IMR-90 (cell line): ENCODE data around the gene B4GALT5. TPM values are rescaled to one million over a fixed set of nuclear protein-coding genes. Genes with fewer than 3 reads are reported as not detected.

Experiments used
- ATAC-seq: fragments of 200-7000 bp; cut with Tn5 transposase; 2 replicates; pipeline ENCODE4 v1.9.1; 2020; ENCODE audit warnings: low read depth, mild to moderate bottlenecking, moderate library complexity
- BruUV-seq: library from RNA; stranded (reverse); fragments of 400-500 nt; replicated peaks from 2 replicates; lab custom pipeline; 2021; lab: Mats Ljungman, UMichigan
- CTCF ChIA-PET: fragments of 300-600 bp; formaldehyde crosslinking; extraction: SDS; loops from one replicate; lab custom pipeline; 2021; ENCODE audit warnings: antibody characterized with exemption; lab: Yijun Ruan, JAX
- POLR2A ChIA-PET: fragments of 300-600 bp; sonication (Branson Sonifier 250); formaldehyde crosslinking; loops from one replicate; lab custom pipeline; 2022; ENCODE audit warnings: antibody characterized with exemption; ENCODE audit not compliant: unreplicated experiment; lab: Charles Lee
- DNase-seq: peaks from one replicate; pipeline ENCODE4 v3.0.0; 2013
- H2AFZ ChIP-seq: replicated peaks from 2 replicates; pipeline ENCODE3; 2013; ENCODE audit warnings: low read length, mild to moderate bottlenecking; ENCODE audit not compliant: poor library complexity
- H2AK5ac ChIP-seq: 2 replicates; pipeline ENCODE4 v1.6.1; 2013; ENCODE audit warnings: low read depth, low read length, inconsistent platforms
- H2AK9ac ChIP-seq: replicated peaks from 2 replicates; pipeline ENCODE3; 2013; ENCODE audit warnings: mild to moderate bottlenecking, low read depth, low read length, moderate library complexity; ENCODE audit not compliant: poor library complexity
- H2BK120ac ChIP-seq: 2 replicates; pipeline ENCODE4 v1.6.1; 2013; ENCODE audit warnings: low read depth, low read length, inconsistent platforms
- H2BK15ac ChIP-seq: 3 replicates; pipeline ENCODE4 v1.6.1; 2013; ENCODE audit warnings: low read depth, low read length, inconsistent platforms
- H2BK20ac ChIP-seq: 2 replicates; pipeline ENCODE4 v1.6.1; 2013; ENCODE audit warnings: low read depth, mild to moderate bottlenecking, inconsistent platforms, low read length, moderate library complexity
- H2BK5ac ChIP-seq: 2 replicates; pipeline ENCODE4 v1.6.1; 2013; ENCODE audit warnings: mild to moderate bottlenecking, low read depth, low read length, inconsistent platforms; ENCODE audit not compliant: poor library complexity, severe bottlenecking
- H3K14ac ChIP-seq: replicated peaks from 2 replicates; pipeline ENCODE4 v1.6.1; 2013; ENCODE audit warnings: low read depth, low read length, inconsistent platforms
- H3K18ac ChIP-seq: 2 replicates; pipeline ENCODE4 v1.6.1; 2013; ENCODE audit warnings: low read depth, low read length, control low read depth
- H3K23ac ChIP-seq: 2 replicates; pipeline ENCODE4 v1.6.1; 2013; ENCODE audit warnings: low read depth, low read length, inconsistent platforms
- H3K27ac ChIP-seq: 2 replicates; pipeline ENCODE4 v1.5.1; 2013; ENCODE audit warnings: mild to moderate bottlenecking, control low read depth, low read length; ENCODE audit not compliant: insufficient read depth
- H3K27me3 ChIP-seq: 2 replicates; pipeline ENCODE4 v1.6.1; 2013; ENCODE audit warnings: low read length; ENCODE audit not compliant: control insufficient read depth, insufficient read depth
- H3K36me3 ChIP-seq: 2 replicates; pipeline ENCODE4 v1.6.1; 2013; ENCODE audit warnings: low read length, mixed read lengths; ENCODE audit not compliant: control insufficient read depth, insufficient read depth
- H3K4ac ChIP-seq: 2 replicates; pipeline ENCODE4 v1.6.1; 2013; ENCODE audit warnings: low read depth, low read length, inconsistent platforms
- H3K4me1 ChIP-seq: 2 replicates; pipeline ENCODE4 v1.6.1; 2013; ENCODE audit warnings: low read length, mixed read lengths; ENCODE audit not compliant: control insufficient read depth, insufficient read depth
- H3K4me2 ChIP-seq: 2 replicates; pipeline ENCODE4 v1.6.1; 2013; ENCODE audit warnings: low read depth, mild to moderate bottlenecking, control low read depth, low read length, moderate library complexity
- H3K4me3 ChIP-seq: 2 replicates; pipeline ENCODE4 v1.5.1; 2013; ENCODE audit warnings: low read depth, mild to moderate bottlenecking, control low read depth, low read length, moderate library complexity; ENCODE audit not compliant: insufficient read depth
- H3K56ac ChIP-seq: 2 replicates; pipeline ENCODE4 v1.6.1; 2013; ENCODE audit warnings: low read length, inconsistent platforms; ENCODE audit not compliant: insufficient read depth; ENCODE audit errors: extremely low read depth
- H3K79me1 ChIP-seq, 2 experiments: 2 replicates each; pipeline ENCODE4 v1.6.1; 2013; ENCODE audit warnings: low read length in 2 of 2, inconsistent platforms in 1 of 2, low read depth in 1 of 2
- H3K9ac ChIP-seq: 2 replicates; pipeline ENCODE4 v1.6.1; 2013; ENCODE audit warnings: low read depth, low read length, control low read depth
- H3K9me1 ChIP-seq: 2 replicates; pipeline ENCODE4 v1.6.1; 2013; ENCODE audit warnings: low read length, inconsistent platforms; ENCODE audit not compliant: insufficient read depth
- H3K9me3 ChIP-seq: 2 replicates; pipeline ENCODE4 v1.6.1; 2013; ENCODE audit warnings: low read length; ENCODE audit not compliant: control insufficient read depth, insufficient read depth
- H4K20me1 ChIP-seq: 2 replicates; pipeline ENCODE4 v1.6.1; 2013; ENCODE audit warnings: low read length, inconsistent platforms; ENCODE audit not compliant: insufficient read depth
- H4K5ac ChIP-seq: 2 replicates; pipeline ENCODE4 v1.6.1; 2013; ENCODE audit warnings: mild to moderate bottlenecking, low read depth, low read length, control low read depth
- H4K8ac ChIP-seq, 2 experiments: 2 replicates each; pipeline ENCODE4 v1.6.1; 2013; ENCODE audit warnings: low read depth in 2 of 2, low read length in 2 of 2, control low read depth in 1 of 2, inconsistent platforms in 1 of 2
- H4K91ac ChIP-seq: 2 replicates; pipeline ENCODE4 v1.6.1; 2013; ENCODE audit warnings: low read depth, low read length, inconsistent platforms; ENCODE audit not compliant: insufficient read depth
- BHLHE40 ChIP-seq: fragments of 150-350 bp; IDR thresholded peaks from 2 replicates; pipeline ENCODE4 v1.6.1; 2016; ENCODE audit warnings: mild to moderate bottlenecking, low read depth, low read length
- CEBPB ChIP-seq: IDR thresholded peaks from 2 replicates; pipeline ENCODE4 v1.6.1; 2012; ENCODE audit warnings: low read depth, low read length, improper control_type of control experiment
- CHD1 ChIP-seq: IDR thresholded peaks from 2 replicates; pipeline ENCODE4 v1.6.1; 2012; ENCODE audit warnings: low read depth, low read length, improper control_type of control experiment
- CTCF ChIP-seq: conservative IDR thresholded peaks from 2 replicates; pipeline ENCODE4 v1.5.1; 2012; ENCODE audit warnings: mild to moderate bottlenecking, low read depth, low read length, improper control_type of control experiment
- ELK1 ChIP-seq: fragments of 150-350 bp; IDR thresholded peaks from 2 replicates; pipeline ENCODE4 v1.6.1; 2016; ENCODE audit warnings: low read depth, mild to moderate bottlenecking, low read length, moderate library complexity, borderline replicate concordance
- FOS ChIP-seq: fragments of 150-350 bp; IDR thresholded peaks from 2 replicates; pipeline ENCODE4 v1.6.1; 2016; ENCODE audit warnings: low read depth, low read length
- MAFK ChIP-seq: IDR thresholded peaks from 2 replicates; pipeline ENCODE4 v1.6.1; 2012; ENCODE audit warnings: low read depth, low read length, improper control_type of control experiment
- MAZ ChIP-seq: IDR thresholded peaks from 2 replicates; pipeline ENCODE4 v1.6.1; 2012; ENCODE audit warnings: low read depth, mild to moderate bottlenecking, low read length, improper control_type of control experiment, moderate library complexity, borderline replicate concordance
- MXI1 ChIP-seq: IDR thresholded peaks from 2 replicates; pipeline ENCODE4 v1.6.1; 2012; ENCODE audit warnings: low read depth, mild to moderate bottlenecking, low read length, moderate library complexity, borderline replicate concordance
- NFE2L2 ChIP-seq: fragments of 150-350 bp; IDR thresholded peaks from 2 replicates; pipeline ENCODE4 v1.6.1; 2016; ENCODE audit warnings: low read depth, mild to moderate bottlenecking, low read length
- POLR2A ChIP-seq: IDR thresholded peaks from 2 replicates; pipeline ENCODE4 v1.6.1; 2012; ENCODE audit warnings: mild to moderate bottlenecking, low read depth, low read length
- RAD21 ChIP-seq: IDR thresholded peaks from 2 replicates; pipeline ENCODE4 v1.6.1; 2012; ENCODE audit warnings: low read length, improper control_type of control experiment
- RCOR1 ChIP-seq: IDR thresholded peaks from 2 replicates; pipeline ENCODE4 v1.6.1; 2012; ENCODE audit warnings: mild to moderate bottlenecking, low read length, improper control_type of control experiment; ENCODE audit not compliant: insufficient replicate concordance
- RFX5 ChIP-seq: IDR thresholded peaks from 2 replicates; pipeline ENCODE4 v1.8.0; 2012; ENCODE audit warnings: low read depth, mild to moderate bottlenecking, low read length, moderate library complexity
- SMC3 ChIP-seq: fragments of 150-350 bp; IDR thresholded peaks from 2 replicates; pipeline ENCODE4 v1.6.1; 2016; ENCODE audit warnings: low read depth, mild to moderate bottlenecking, antibody characterized with exemption, low read length, moderate library complexity
- USF2 ChIP-seq: fragments of 150-350 bp; IDR thresholded peaks from 2 replicates; pipeline ENCODE4 v1.6.1; 2017; ENCODE audit warnings: mild to moderate bottlenecking, antibody characterized with exemption, low read length, low read depth
- WGBS, 2 experiments: methylation state at CpG; one replicate each; pipeline versions ENCODE4 v1.1.5 to v1.1.7; 2013; ENCODE audit warnings: missing lambda C conversion rate in 2 of 2; ENCODE audit not compliant: insufficient read length in 1 of 2; ENCODE audit errors: extremely low coverage in 2 of 2; 5-methylcytosine and 5-hydroxymethylcytosine counted together
- dilution Hi-C: fragments of 300-500 bp; cut with HindIII; formaldehyde crosslinking; loops from one replicate; pipeline ENCODE4 v1.14.3; 2018; ENCODE audit warnings: low sequenced_read_pairs; ENCODE audit not compliant: unreplicated experiment
- in situ Hi-C: fragments of 300-500 bp; cut with MboI; formaldehyde crosslinking; loops from 3 replicates; pipeline ENCODE4 v1.14.3; 2019; ENCODE audit warnings: low sequenced_read_pairs, inconsistent platforms, mixed read lengths
- intact Hi-C: fragments of 100-400 bp; cut with micrococcal nuclease; formaldehyde crosslinking; loops from 2 replicates; pipeline ENCODE4 v1.10.0; 2022
- polyA plus RNA-seq, 3 experiments: library from polyadenylated mRNA; depleted of rRNA; stranded (reverse); fragments of >200 nt; gene quantifications; 2 replicates each; pipeline ENCODE4 v1.2.3, GENCODE V29; 2012; ENCODE audit warnings: low replicate concordance in 1 of 3
- total RNA-seq: library from RNA; depleted of rRNA; stranded (reverse); fragments of >200 nt; gene quantifications from 2 replicates; pipeline ENCODE4 v1.2.3, GENCODE V29; 2012

The B4GALT5 gene
- total and polyA plus RNA-seq, 2 of the 4 experiments (the other 2 are of a cell fraction) = 11.3 to 20.4 TPM

- H3K23ac ChIP-seq = no peak overlapping the region
- H4K91ac ChIP-seq = no peak overlapping the region
- H3K18ac ChIP-seq = no peak overlapping the region
- WGBS, 2 experiments = no CpG with 5 or more reads among the region's 3 CpGs
- no peak overlapping the region for H3K9ac ChIP-seq
- peaks cover 17% of the 10 kb centered on the region for H3K9me1 ChIP-seq
- no peak overlapping the region for H3K27ac ChIP-seq
- H3K79me1 ChIP-seq = peaks cover 34 to 46% of the 10 kb centered on the region in 2 experiments
- TF ChIP-seq RFX5 = no peak
- no peak for TF ChIP-seq POLR2A
- TF ChIP-seq CEBPB = no peak
- no peak for TF ChIP-seq BHLHE40
- TF ChIP-seq NFE2L2 = no peak
- TF ChIP-seq MAZ = no peak
- TF ChIP-seq RAD21 = no peak
- no peak for TF ChIP-seq RCOR1
- TF ChIP-seq CTCF = no peak
- no peak for TF ChIP-seq MXI1
- TF ChIP-seq MAFK = no peak
- no peak for TF ChIP-seq CHD1
- TF ChIP-seq SMC3 = no peak
- TF ChIP-seq FOS = no peak
- TF ChIP-seq ELK1 = no peak
- no peak for TF ChIP-seq USF2
- intact Hi-C loops (no loop called here), dilution Hi-C loops (no loop called here), in situ Hi-C loops (no loop called here)
- H3K36me3 ChIP-seq = peaks cover 41% of the 10 kb centered on the region
- H2BK5ac ChIP-seq = no peak overlapping the region
- H3K4me1 ChIP-seq = peaks cover 5% of the 10 kb centered on the region
- H2BK20ac ChIP-seq = no peak overlapping the region
- no peak overlapping the region for H3K4me3 ChIP-seq
- no peak for ATAC-seq
- H2AFZ ChIP-seq = no peak overlapping the region
- no peak overlapping the region for H3K4me2 ChIP-seq
- no peak overlapping the region for H2BK15ac ChIP-seq
- no peak overlapping the region for H4K8ac ChIP-seq
- no peak for DNase-seq
- H2AK5ac ChIP-seq = no peak overlapping the region
- no peak overlapping the region for H3K4ac ChIP-seq
- ChIA-PET POLR2A (no interaction called here), CTCF (no interaction called here)
- H3K14ac ChIP-seq = no peak overlapping the region
- H2BK120ac ChIP-seq = no peak overlapping the region
- H2AK9ac ChIP-seq = no peak overlapping the region
- H3K27me3 ChIP-seq = no peaks in the 10 kb centered on the region
- H3K56ac ChIP-seq = no peak overlapping the region
- 0 out of 2 replicates have a peak, but pooled peaks cover 3% of the 10 kb centered on the region for H4K20me1 ChIP-seq
- H4K5ac ChIP-seq = no peak overlapping the region
- BruUV-seq = no TSS peak
- H3K9me3 ChIP-seq = no peaks in the 10 kb centered on the region
These were observed 64.0 kb downstream of the B4GALT5 start for GRCh38 chr20:49649672-49650071.
